Measurements from ENCODE around the gene BLOC1S5. TPM values are rescaled to one million over a fixed set of nuclear protein-coding genes. Genes with fewer than 3 reads are reported as not detected.

The BLOC1S5 gene
- total and polyA plus RNA-seq, 9 of the 15 experiments (the other 6 are each of a cell fraction or from before 2014, with no cell fraction given) = 8.5 to 41.0 (median 27.7) TPM

DNA sequence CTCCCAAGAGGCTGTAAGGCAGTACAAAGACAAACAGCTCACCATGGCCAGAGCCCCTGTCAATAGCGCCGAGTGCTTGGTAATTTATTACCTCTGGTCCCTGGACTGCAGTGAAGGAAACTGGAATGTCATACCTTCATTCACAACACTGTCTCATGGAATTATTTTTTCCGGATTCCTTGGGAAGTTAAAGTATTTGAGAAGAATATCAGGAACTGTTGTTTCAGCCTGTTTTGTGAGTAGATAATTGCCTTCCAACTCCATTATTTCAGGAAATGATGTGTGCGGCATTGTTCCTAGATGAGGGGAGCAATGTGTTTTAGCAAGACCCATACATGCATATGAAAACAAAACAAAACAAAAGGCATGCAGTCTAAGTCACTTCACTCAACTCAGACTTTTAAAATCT, 64.0 kb downstream of the BLOC1S5 start:
- H3K27ac ChIP-seq (ENCODE audit: extremely low read depth, low read depth, low read length) = no peak overlapping the region
- CTCF ChIA-PET (ENCODE audit: low intra/inter-chr PET ratio) = no interaction called here
- ATAC-seq (no peak), DNase-seq (ENCODE audit: extremely low read depth in 1 of 4, low spot score in 3 of 4) (no peak), FAIRE-seq (no peak)
- intact Hi-C loops (cut with micrococcal nuclease) (no loop called here), in situ Hi-C loops (cut with MboI) (no loop called here)
- H3K9me3 ChIP-seq (replicated peaks; ENCODE audit: control insufficient read depth, insufficient read depth, low read depth, low read length) = no peaks in the 10 kb centered on the region
- 25% methylated on average over 4 of the region's 4 CpGs for WGBS (ENCODE audit: insufficient coverage, low coverage, missing lambda C conversion rate)
- H2AFZ ChIP-seq (ENCODE audit: low read depth, low read length) = no peak overlapping the region
- H3K9ac ChIP-seq (ENCODE audit: insufficient read depth in 1 of 2, low read depth in 2 of 2, low read length in 2 of 2) = no peak overlapping the region
- H4K20me1 ChIP-seq (replicated peaks; ENCODE audit: control insufficient read depth, insufficient read depth, low read length) = no peaks in the 10 kb centered on the region
- no TSS peak for BruUV-seq (replicated peaks)
- POLR2A ChIA-PET = interaction anchor here (1.4 kb wide), 1 partner anchor 31 kb away, joined by 3 read pairs; no protein-coding TSS in a partner anchor
- no peak overlapping the region for H3K4me2 ChIP-seq (ENCODE audit: insufficient read depth, low read length)
- H3K4me1 ChIP-seq (replicated peaks in 1 of 2; ENCODE audit: control insufficient read depth in 2 of 2, insufficient read depth in 2 of 2, low read length in 2 of 2) = peaks cover 0 to 4% of the 10 kb centered on the region in 2 experiments; a peak in 1 of 5 replicates
- no peaks in the 10 kb centered on the region for H3K9me1 ChIP-seq (ENCODE audit: control insufficient read depth, insufficient read depth, low read length)
- H3K36me3 ChIP-seq (ENCODE audit: control insufficient read depth, insufficient read depth, low read length) = no peaks in the 10 kb centered on the region
- no peaks in the 10 kb centered on the region for H3K27me3 ChIP-seq (ENCODE audit: control insufficient read depth in 2 of 2, insufficient read depth in 2 of 2, low read length in 2 of 2)
- TF ChIP-seq PKNOX1 (IDR thresholded peaks at IDR 0.05) (0 out of 2 replicates have a peak, but pooled peaks have one; percentile 14), TAF1 (IDR thresholded peaks at IDR 0.05; ENCODE audit: control insufficient read depth, extremely low read depth, insufficient read depth, low read length, severe bottlenecking) (no peak)
- no peak overlapping the region for H3K4me3 ChIP-seq
- no peaks in the 10 kb centered on the region for H3K79me2 ChIP-seq (ENCODE audit: control insufficient read depth, insufficient read depth, low read length)

GRCh38 chr6:7999201-7999600, 65.0 kb downstream of the BLOC1S5 start:
- intact Hi-C loops (cut with micrococcal nuclease) = no loop called here
- in situ Hi-C loops (cut with MboI) = no loop called here
- BruUV-seq (replicated peaks) = no TSS peak

More at GRCh38 chr6:7999201-7999600, 65.0 kb downstream of the BLOC1S5 start:
- POLR2A ChIA-PET = no interaction called here
- no peak overlapping the region for H3K27ac ChIP-seq (ENCODE audit: extremely low read depth, low read depth, low read length)
- no peak for TF ChIP-seq KAT8 (IDR thresholded peaks at IDR 0.05; ENCODE audit: low read depth)
- TF ChIP-seq ETV6 (IDR thresholded peaks at IDR 0.05; ENCODE audit: borderline replicate concordance in 1 of 2, low read depth in 2 of 2, low read length in 1 of 2) = no peak
- TF ChIP-seq ETV6 (CRISPR knock-in tag; IDR thresholded peaks at IDR 0.05; ENCODE audit: borderline replicate concordance) = no peak
- no peak for TF ChIP-seq SNRNP70 (optimal IDR thresholded peaks at IDR 0.05; ENCODE audit: low read depth, low read length)
- TF ChIP-seq EGR1 (conservative IDR thresholded peaks at IDR 0.05) = no peak
- no peak for TF ChIP-seq ELF4 (CRISPR knock-in tag; IDR thresholded peaks at IDR 0.05)
- no peak for TF ChIP-seq TEAD2 (tag; IDR thresholded peaks at IDR 0.05)
- TF ChIP-seq ZNF408 (CRISPR knock-in tag; IDR thresholded peaks at IDR 0.05; ENCODE audit: low read depth) = no peak
- no peak for TF ChIP-seq ZNF717 (CRISPR knock-in tag; IDR thresholded peaks at IDR 0.05)
- TF ChIP-seq ZNF695 (CRISPR knock-in tag; IDR thresholded peaks at IDR 0.05) = no peak
- no peak for TF ChIP-seq TAF9B (IDR thresholded peaks at IDR 0.05; ENCODE audit: partially characterized antibody)
- TF ChIP-seq ZNF785 (CRISPR knock-in tag; IDR thresholded peaks at IDR 0.05) = no peak
- TF ChIP-seq ZFP1 (CRISPR knock-in tag; IDR thresholded peaks at IDR 0.05) = no peak
- TF ChIP-seq PRPF4 (IDR thresholded peaks at IDR 0.05; ENCODE audit: insufficient read depth, low read depth, low read length, poor library complexity, severe bottlenecking) = no peak
- no peaks in the 10 kb centered on the region for H3K9me1 ChIP-seq (ENCODE audit: control insufficient read depth, insufficient read depth, low read length)
- H3K4me2 ChIP-seq (ENCODE audit: insufficient read depth, low read length) = no peak overlapping the region
- CTCF ChIA-PET (ENCODE audit: low intra/inter-chr PET ratio) = no interaction called here
- H4K20me1 ChIP-seq (replicated peaks; ENCODE audit: control insufficient read depth, insufficient read depth, low read length) = no peaks in the 10 kb centered on the region
- H3K36me3 ChIP-seq (ENCODE audit: control insufficient read depth, insufficient read depth, low read length) = no peaks in the 10 kb centered on the region
- no peak overlapping the region for H2AFZ ChIP-seq (ENCODE audit: low read depth, low read length)
- H3K9ac ChIP-seq (ENCODE audit: insufficient read depth in 1 of 2, low read depth in 2 of 2, low read length in 2 of 2) = no peak overlapping the region
- peaks cover 0 to 4% of the 10 kb centered on the region in 2 experiments; a peak in 1 of 5 replicates for H3K4me1 ChIP-seq (replicated peaks in 1 of 2; ENCODE audit: control insufficient read depth in 2 of 2, insufficient read depth in 2 of 2, low read length in 2 of 2)
- FAIRE-seq = no peak
- no peak for ATAC-seq
- no peaks in the 10 kb centered on the region for H3K27me3 ChIP-seq (ENCODE audit: control insufficient read depth in 2 of 2, insufficient read depth in 2 of 2, low read length in 2 of 2)
- H3K79me2 ChIP-seq (ENCODE audit: control insufficient read depth, insufficient read depth, low read length) = no peaks in the 10 kb centered on the region
- no peak for DNase-seq (ENCODE audit: extremely low read depth in 1 of 4, low spot score in 3 of 4)
- no peaks in the 10 kb centered on the region for H3K9me3 ChIP-seq (replicated peaks; ENCODE audit: control insufficient read depth, insufficient read depth, low read depth, low read length)
- H3K4me3 ChIP-seq = no peak overlapping the region
- 32% methylated on average over 3 of the region's 3 CpGs for WGBS (ENCODE audit: insufficient coverage, low coverage, missing lambda C conversion rate)
